Activated CD8-positive, alpha-beta memory T cell treated with anti-CD3 and anti-CD28 coated beads, Interleukin-2, amount 10 ng/mL, durations not matched to agents 7 days and 5 days (primary cell): Measurements from ENCODE around the gene CCT2. TPM values are rescaled to one million over a fixed set of nuclear protein-coding genes. Genes with fewer than 3 reads are reported as not detected.
"Not testable (repeated sequence)": the region's sequence is repeated elsewhere in the genome, so short reads cannot be mapped to it uniquely, and the experiment has no call there.

Experiments
- ATAC-seq: fragments of 150-1000 bp; cut with Tn5 transposase; one replicate; pipeline ENCODE4 v1.10.0; 2021; ENCODE audit warnings: moderate library complexity
- CTCF ChIA-PET: fragments of 350-600 bp; sonication (Branson Sonifier 250); formaldehyde crosslinking; loops from one replicate; lab custom pipeline; 2021; ENCODE audit warnings: antibody characterized with exemption; lab: Charles Lee
- DNase-seq: peaks from one replicate; pipeline ENCODE4 v3.0.0-alpha.2; 2020
- H3K27ac Mint-ChIP-seq: one replicate; pipeline ENCODE4 v1.8.0; 2021; ENCODE audit warnings: mild to moderate bottlenecking, mixed read lengths
- H3K27me3 Mint-ChIP-seq: one replicate; pipeline ENCODE4 v1.8.0; 2021; ENCODE audit warnings: mixed read lengths
- H3K36me3 Mint-ChIP-seq: one replicate; pipeline ENCODE4 v1.8.0; 2021; ENCODE audit warnings: mild to moderate bottlenecking, mixed read lengths
- H3K4me1 Mint-ChIP-seq: one replicate; pipeline ENCODE4 v1.8.0; 2021; ENCODE audit warnings: mixed read lengths
- H3K4me3 Mint-ChIP-seq: one replicate; pipeline ENCODE4 v1.8.0; 2021; ENCODE audit warnings: mild to moderate bottlenecking, moderate library complexity, mixed read lengths
- H3K9me3 Mint-ChIP-seq: one replicate; pipeline ENCODE4 v1.8.0; 2022; ENCODE audit warnings: low read depth, mixed read lengths
- total RNA-seq, 2 experiments: library from RNA; stranded (reverse); gene quantifications; one replicate each; pipeline ENCODE4 v1.2.3, GENCODE V29; 2021

CCT2 gene
- total RNA-seq, 2 experiments from 2014 or later: 193 to 271 TPM

GRCh38 chr12:69601962-69602685 lies 16.9 kb downstream of the CCT2 start:
- Mint-ChIP-seq H3K36me3 (peaks cover 46% of the 10 kb centered on the region), H3K27me3 (no peaks in the 10 kb centered on the region), H3K27ac (no peak overlapping the region), H3K4me1 (peaks cover 6% of the 10 kb centered on the region), H3K4me3 (no peak overlapping the region), H3K9me3 (no peaks in the 10 kb centered on the region)
- ATAC-seq (no peak), DNase-seq (no peak)
- CTCF ChIA-PET: no interaction called here

- DNase-seq (no peak), ATAC-seq (no peak)
- Mint-ChIP-seq H3K27me3 (no peaks in the 10 kb centered on the region), H3K4me3 (no peak overlapping the region), H3K4me1 (peaks cover 1% of the 10 kb centered on the region), H3K9me3 (no peaks in the 10 kb centered on the region), H3K27ac (no peak overlapping the region), H3K36me3 (peaks cover 39% of the 10 kb centered on the region)
- CTCF ChIA-PET: no interaction called here
These were observed 17.7 kb downstream of the CCT2 start for GRCh38 chr12:69602954-69603353.

GRCh38 chr12:69603556-69603955 lies 18.3 kb downstream of the CCT2 start:
- H3K4me3 Mint-ChIP-seq, ATAC-seq, H3K27ac Mint-ChIP-seq, DNase-seq, H3K9me3 Mint-ChIP-seq, H3K27me3 Mint-ChIP-seq, H3K4me1 Mint-ChIP-seq: not testable (repeated sequence)
- CTCF ChIA-PET: interaction anchor here (0.6 kb wide), 1 partner anchor 253 kb away, joined by 3 read pairs; no protein-coding TSS in a partner anchor
- peaks cover 35% of the 10 kb centered on the region for H3K36me3 Mint-ChIP-seq

GRCh38 chr12:69604275-69604674 lies 19.0 kb downstream of the CCT2 start:
- H3K9me3 Mint-ChIP-seq, H3K4me1 Mint-ChIP-seq, H3K27ac Mint-ChIP-seq, CTCF ChIA-PET, H3K4me3 Mint-ChIP-seq, H3K27me3 Mint-ChIP-seq, ATAC-seq, DNase-seq: not testable (repeated sequence)
- peaks cover 32% of the 10 kb centered on the region for H3K36me3 Mint-ChIP-seq

GRCh38 chr12:69608114-69608513 lies 22.9 kb downstream of the CCT2 start:
- no peak for ATAC-seq
- Mint-ChIP-seq H3K36me3 (peaks cover 5% of the 10 kb centered on the region), H3K27ac (no peak overlapping the region)

GRCh38 chr12:69610126-69610525 lies 24.9 kb downstream of the CCT2 start:
- Mint-ChIP-seq H3K9me3 (no peaks in the 10 kb centered on the region), H3K4me1 (no peaks in the 10 kb centered on the region), H3K27me3 (peaks cover 15% of the 10 kb centered on the region), H3K4me3 (no peak overlapping the region), H3K36me3 (no peaks in the 10 kb centered on the region), H3K27ac (no peak overlapping the region)
- no peak for ATAC-seq
- CTCF ChIA-PET: no interaction called here
- DNase-seq: no peak

More at GRCh38 chr12:69608114-69608513, 22.9 kb downstream of the CCT2 start:
- Mint-ChIP-seq H3K4me1 (no peaks in the 10 kb centered on the region), H3K27me3 (peaks cover 10% of the 10 kb centered on the region), H3K4me3 (no peak overlapping the region), H3K9me3 (no peaks in the 10 kb centered on the region)
- no peak for DNase-seq
- CTCF ChIA-PET: no interaction called here

- no peaks in the 10 kb centered on the region for H3K9me3 Mint-ChIP-seq
- H3K36me3 Mint-ChIP-seq: no peaks in the 10 kb centered on the region
- H3K27ac Mint-ChIP-seq: no peak within 1 kb of the TSS
- no peaks in the 10 kb centered on the region for H3K4me1 Mint-ChIP-seq
- ATAC-seq (no peak), DNase-seq (no peak)
- H3K4me3 Mint-ChIP-seq: no peak within 1 kb of the TSS
- peaks cover 20% of the 10 kb centered on the region for H3K27me3 Mint-ChIP-seq
- CTCF ChIA-PET: no interaction called here
These were observed 25.5 kb downstream of the CCT2 start, which contains the start of gene LRRC10 for GRCh38 chr12:69610729-69611128. Gene LRRC10, minus strand, starts transcription at chr12:69610907. Its CDS starts 69 bp downstream, at chr12:69610838.

- Mint-ChIP-seq H3K4me3 (no peak overlapping the region), H3K9me3 (no peaks in the 10 kb centered on the region), H3K27ac (no peak overlapping the region), H3K36me3 (no peaks in the 10 kb centered on the region), H3K27me3 (peaks cover 24% of the 10 kb centered on the region), H3K4me1 (no peaks in the 10 kb centered on the region)
- ATAC-seq (no peak), DNase-seq (no peak)
- CTCF ChIA-PET: no interaction called here
These were observed 28.1 kb downstream of the CCT2 start for GRCh38 chr12:69613351-69613750.

GRCh38 chr12:69616025-69616424 lies 30.8 kb downstream of the CCT2 start:
- no peaks in the 10 kb centered on the region for H3K9me3 Mint-ChIP-seq
- DNase-seq: no peak
- no peaks in the 10 kb centered on the region for H3K36me3 Mint-ChIP-seq
- H3K4me3 Mint-ChIP-seq: no peak overlapping the region
- H3K27ac Mint-ChIP-seq: no peak overlapping the region
- CTCF ChIA-PET: interaction anchor here (2.1 kb wide), 1 partner anchor 24 kb away, joined by 5 read pairs; no protein-coding TSS in a partner anchor
- peaks cover 23% of the 10 kb centered on the region for H3K27me3 Mint-ChIP-seq
- ATAC-seq: no peak
- no peaks in the 10 kb centered on the region for H3K4me1 Mint-ChIP-seq

GRCh38 chr12:69619050-69619449 lies 33.8 kb downstream of the CCT2 start:
- H3K4me3 Mint-ChIP-seq: no peak overlapping the region
- H3K27ac Mint-ChIP-seq: no peak overlapping the region
- DNase-seq (no peak), ATAC-seq (no peak)
- CTCF ChIA-PET: no interaction called here
- no peaks in the 10 kb centered on the region for H3K4me1 Mint-ChIP-seq
- H3K27me3 Mint-ChIP-seq: peaks cover 18% of the 10 kb centered on the region
- H3K36me3 Mint-ChIP-seq: no peaks in the 10 kb centered on the region
- no peaks in the 10 kb centered on the region for H3K9me3 Mint-ChIP-seq

GRCh38 chr12:69620077-69620476 lies 34.8 kb downstream of the CCT2 start:
- no peaks in the 10 kb centered on the region for H3K36me3 Mint-ChIP-seq
- no peak for ATAC-seq
- CTCF ChIA-PET: no interaction called here
- no peaks in the 10 kb centered on the region for H3K4me1 Mint-ChIP-seq
- no peak overlapping the region for H3K4me3 Mint-ChIP-seq
- no peaks in the 10 kb centered on the region for H3K9me3 Mint-ChIP-seq
- no peak for DNase-seq
- H3K27me3 Mint-ChIP-seq: peaks cover 18% of the 10 kb centered on the region
- no peak overlapping the region for H3K27ac Mint-ChIP-seq

- Mint-ChIP-seq H3K9me3 (no peaks in the 10 kb centered on the region), H3K4me3 (no peak overlapping the region), H3K4me1 (no peaks in the 10 kb centered on the region), H3K27me3 (peaks cover 12% of the 10 kb centered on the region), H3K27ac (no peak overlapping the region), H3K36me3 (no peaks in the 10 kb centered on the region)
- DNase-seq (no peak), ATAC-seq (no peak)
- CTCF ChIA-PET: no interaction called here
These were observed 35.7 kb downstream of the CCT2 start for GRCh38 chr12:69620921-69621320.

GRCh38 chr12:69621551-69621950 lies 36.3 kb downstream of the CCT2 start:
- no peak for DNase-seq
- no peak for ATAC-seq
- Mint-ChIP-seq H3K4me3 (no peak overlapping the region), H3K36me3 (no peaks in the 10 kb centered on the region), H3K9me3 (no peaks in the 10 kb centered on the region), H3K27me3 (peaks cover 15% of the 10 kb centered on the region), H3K4me1 (no peaks in the 10 kb centered on the region), H3K27ac (no peak overlapping the region)
- CTCF ChIA-PET: no interaction called here

GRCh38 chr12:69623970-69624369 lies 38.7 kb downstream of the CCT2 start:
- Mint-ChIP-seq H3K4me1 (no peaks in the 10 kb centered on the region), H3K27me3 (peaks cover 10% of the 10 kb centered on the region), H3K4me3 (no peak overlapping the region), H3K27ac (no peak overlapping the region), H3K36me3 (no peaks in the 10 kb centered on the region), H3K9me3 (no peaks in the 10 kb centered on the region)
- CTCF ChIA-PET: no interaction called here
- ATAC-seq (no peak), DNase-seq (no peak)
